Measurements from ENCODE around the gene BARX1.

BARX1 gene

DNA sequence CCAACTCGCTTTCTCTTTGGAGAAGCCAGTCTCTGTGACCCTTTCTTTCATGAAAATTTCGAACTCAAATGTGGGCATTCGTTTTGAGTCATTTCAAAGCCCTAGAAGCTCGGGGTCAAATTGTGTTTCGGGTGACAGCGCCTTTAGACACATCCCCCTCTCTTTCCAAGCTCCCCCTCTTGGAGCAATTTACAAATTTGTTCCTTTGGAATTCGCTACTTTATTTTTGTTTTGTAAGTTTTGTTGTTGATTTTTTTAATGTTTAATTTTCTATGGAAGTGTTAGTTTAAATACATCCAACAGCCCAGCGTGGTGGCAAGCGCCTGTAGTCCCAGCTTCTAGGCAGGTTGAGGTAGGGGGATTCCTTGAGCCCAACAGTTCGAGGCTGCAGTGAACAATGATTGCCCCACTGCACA is 4.6 kb upstream of the BARX1 start:
- no peaks in the 10 kb centered on the region for H3K9me2 ChIP-seq (ENCODE audit: low read depth, low read length)
- no peak overlapping the region for H2AFZ ChIP-seq (ENCODE audit: low read length)
- H3K9me3 ChIP-seq (ENCODE audit: low read length) = no peaks in the 10 kb centered on the region
- no peaks in the 10 kb centered on the region for H4K20me1 ChIP-seq (ENCODE audit: insufficient read depth, low read length)
- no peaks in the 10 kb centered on the region for H3K36me3 ChIP-seq (ENCODE audit: insufficient read depth, low read length)
- no peak overlapping the region for H3K4me2 ChIP-seq (ENCODE audit: low read length)
- H3K4me3 ChIP-seq (ENCODE audit: low read depth, low read length, poor library complexity, severe bottlenecking) = no peak overlapping the region
- peaks cover 4% of the 10 kb centered on the region for H3K4me1 ChIP-seq (ENCODE audit: insufficient read depth, low read length, severe bottlenecking)
- no peak overlapping the region for H3K27ac ChIP-seq (ENCODE audit: low read depth, low read length, poor library complexity, severe bottlenecking)
- H3K79me2 ChIP-seq (ENCODE audit: insufficient read depth, low read length) = no peaks in the 10 kb centered on the region
- TF ChIP-seq, protein P1, sequence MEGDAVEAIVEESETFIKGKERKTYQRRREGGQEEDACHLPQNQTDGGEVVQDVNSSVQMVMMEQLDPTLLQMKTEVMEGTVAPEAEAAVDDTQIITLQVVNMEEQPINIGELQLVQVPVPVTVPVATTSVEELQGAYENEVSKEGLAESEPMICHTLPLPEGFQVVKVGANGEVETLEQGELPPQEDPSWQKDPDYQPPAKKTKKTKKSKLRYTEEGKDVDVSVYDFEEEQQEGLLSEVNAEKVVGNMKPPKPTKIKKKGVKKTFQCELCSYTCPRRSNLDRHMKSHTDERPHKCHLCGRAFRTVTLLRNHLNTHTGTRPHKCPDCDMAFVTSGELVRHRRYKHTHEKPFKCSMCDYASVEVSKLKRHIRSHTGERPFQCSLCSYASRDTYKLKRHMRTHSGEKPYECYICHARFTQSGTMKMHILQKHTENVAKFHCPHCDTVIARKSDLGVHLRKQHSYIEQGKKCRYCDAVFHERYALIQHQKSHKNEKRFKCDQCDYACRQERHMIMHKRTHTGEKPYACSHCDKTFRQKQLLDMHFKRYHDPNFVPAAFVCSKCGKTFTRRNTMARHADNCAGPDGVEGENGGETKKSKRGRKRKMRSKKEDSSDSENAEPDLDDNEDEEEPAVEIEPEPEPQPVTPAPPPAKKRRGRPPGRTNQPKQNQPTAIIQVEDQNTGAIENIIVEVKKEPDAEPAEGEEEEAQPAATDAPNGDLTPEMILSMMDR (IDR thresholded peaks at IDR 0.05; ENCODE audit: low read length) = no peak
- no peak for TF ChIP-seq EZH2 (IDR thresholded peaks at IDR 0.05; ENCODE audit: borderline replicate concordance, low read length)
- H3K9ac ChIP-seq (ENCODE audit: low read length) = no peak overlapping the region
- H3F3A ChIP-seq (ENCODE audit: insufficient read depth, low read length) = no peaks in the 10 kb centered on the region
- H3K27me3 ChIP-seq (ENCODE audit: insufficient read depth, low read length) = 0 out of 2 replicates have a peak, but pooled peaks cover 7% of the 10 kb centered on the region

DNA sequence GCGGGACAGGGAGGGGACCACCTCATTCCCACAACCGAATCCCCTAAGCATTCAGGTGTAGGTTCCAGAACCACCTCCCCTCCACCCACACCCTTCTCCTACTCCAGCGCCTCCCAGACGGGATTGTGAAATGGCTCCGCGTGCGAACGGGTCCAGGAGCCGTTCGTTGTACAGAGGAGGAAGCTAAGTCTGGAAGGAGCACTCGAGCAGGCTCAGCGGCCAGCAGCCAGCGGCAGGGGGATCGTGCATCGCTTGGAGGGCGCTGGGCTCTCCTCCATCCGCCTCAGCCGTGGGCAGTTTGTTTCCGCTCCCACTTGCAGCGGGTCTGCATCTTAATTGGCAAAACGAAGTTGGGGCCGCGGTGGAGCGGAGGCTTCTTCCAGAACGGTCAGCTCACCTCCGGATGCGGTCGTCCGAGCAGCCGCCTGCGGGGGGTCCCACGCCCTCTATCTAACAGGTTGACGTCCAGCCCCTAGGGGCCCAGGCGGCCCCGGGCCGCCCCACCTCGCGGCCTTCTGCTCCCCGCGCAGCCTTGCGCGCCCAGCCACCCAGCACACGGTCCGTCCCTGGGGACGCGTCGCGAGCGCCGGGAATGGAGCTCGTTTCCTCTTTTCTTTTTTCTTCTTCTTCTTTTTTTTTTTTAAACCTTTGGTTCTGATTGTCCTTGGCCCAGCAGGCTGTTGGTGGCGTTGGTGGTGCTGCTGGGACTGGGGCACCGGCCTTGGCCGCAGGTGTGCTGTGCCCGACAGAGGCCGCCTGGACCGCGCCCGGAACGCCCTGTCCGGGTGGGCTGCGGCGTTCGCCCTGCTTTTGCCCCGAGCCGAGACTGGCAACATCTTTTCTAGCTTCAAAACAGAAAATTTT is 3.9 kb upstream of the BARX1 start:
- H2AFZ ChIP-seq (ENCODE audit: low read length) = no peak overlapping the region
- no peak overlapping the region for H3K4me2 ChIP-seq (ENCODE audit: low read length)
- no peak overlapping the region for H3K4me3 ChIP-seq (ENCODE audit: low read depth, low read length, poor library complexity, severe bottlenecking)

DNA sequence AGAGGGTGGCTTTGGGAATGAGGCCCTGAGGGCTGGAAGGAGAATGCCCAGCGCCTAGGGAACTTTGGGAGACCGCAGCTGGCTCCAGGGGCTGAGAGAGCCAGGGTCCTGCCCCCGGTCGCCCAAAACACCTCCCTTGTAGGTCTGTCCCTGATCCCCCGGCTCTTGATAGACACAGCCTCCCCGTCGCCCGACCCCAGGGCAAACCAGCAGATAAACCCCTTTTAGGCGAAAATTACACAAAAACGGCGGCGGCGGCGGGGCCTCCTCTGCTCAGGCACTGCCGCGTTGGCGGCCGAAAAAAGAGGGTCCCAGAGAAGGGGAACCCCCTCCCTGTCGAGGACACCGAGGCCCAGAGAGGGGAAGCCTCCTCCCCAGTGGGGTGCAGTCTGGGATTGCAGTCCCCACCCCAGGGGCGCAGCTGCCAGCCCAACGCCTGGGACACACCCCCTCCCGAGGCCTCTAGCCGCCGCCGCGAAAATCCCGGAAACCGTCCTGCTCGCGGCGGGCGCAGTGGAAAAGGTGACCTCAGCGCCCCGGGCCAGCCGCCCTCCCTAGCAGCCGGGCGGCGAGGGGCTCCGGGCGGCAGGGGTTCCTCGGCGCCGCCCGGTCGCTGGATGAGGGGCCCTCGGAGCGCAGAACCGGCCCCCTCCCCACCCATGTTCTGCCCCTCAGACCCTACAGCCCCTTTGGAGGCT is 3.1 kb upstream of the BARX1 start:
- H4K20me1 ChIP-seq (ENCODE audit: insufficient read depth, low read length) = no peaks in the 10 kb centered on the region
- H3K9me2 ChIP-seq (ENCODE audit: low read depth, low read length) = no peaks in the 10 kb centered on the region
- 0 out of 2 replicates have a peak, but pooled peaks cover 7% of the 10 kb centered on the region for H3K27me3 ChIP-seq (ENCODE audit: insufficient read depth, low read length)
- TF ChIP-seq, protein P1 (IDR thresholded peaks at IDR 0.05; ENCODE audit: low read length) = no peak
- no peak for TF ChIP-seq EZH2 (IDR thresholded peaks at IDR 0.05; ENCODE audit: borderline replicate concordance, low read length)
- no peak overlapping the region for H3K4me2 ChIP-seq (ENCODE audit: low read length)
- no peak overlapping the region for H3K4me3 ChIP-seq (ENCODE audit: low read depth, low read length, poor library complexity, severe bottlenecking)
- H3K27ac ChIP-seq (ENCODE audit: low read depth, low read length, poor library complexity, severe bottlenecking) = no peak overlapping the region
- H3F3A ChIP-seq (ENCODE audit: insufficient read depth, low read length) = no peaks in the 10 kb centered on the region
- H3K9me3 ChIP-seq (ENCODE audit: low read length) = no peaks in the 10 kb centered on the region
- H3K79me2 ChIP-seq (ENCODE audit: insufficient read depth, low read length) = no peaks in the 10 kb centered on the region
- H3K36me3 ChIP-seq (ENCODE audit: insufficient read depth, low read length) = no peaks in the 10 kb centered on the region
- H3K4me1 ChIP-seq (ENCODE audit: insufficient read depth, low read length, severe bottlenecking) = peaks cover 4% of the 10 kb centered on the region
- H3K9ac ChIP-seq (ENCODE audit: low read length) = no peak overlapping the region
- no peak overlapping the region for H2AFZ ChIP-seq (ENCODE audit: low read length)

More for the DNA sequence above, 3.9 kb upstream of the BARX1 start:
- no peaks in the 10 kb centered on the region for H3F3A ChIP-seq (ENCODE audit: insufficient read depth, low read length)
- no peak for TF ChIP-seq EZH2 (IDR thresholded peaks at IDR 0.05; ENCODE audit: borderline replicate concordance, low read length)
- H3K36me3 ChIP-seq (ENCODE audit: insufficient read depth, low read length) = no peaks in the 10 kb centered on the region
- H4K20me1 ChIP-seq (ENCODE audit: insufficient read depth, low read length) = no peaks in the 10 kb centered on the region
- no peaks in the 10 kb centered on the region for H3K9me3 ChIP-seq (ENCODE audit: low read length)
- no peaks in the 10 kb centered on the region for H3K79me2 ChIP-seq (ENCODE audit: insufficient read depth, low read length)
- no peak overlapping the region for H3K9ac ChIP-seq (ENCODE audit: low read length)
- 0 out of 2 replicates have a peak, but pooled peaks cover 7% of the 10 kb centered on the region for H3K27me3 ChIP-seq (ENCODE audit: insufficient read depth, low read length)
- no peak overlapping the region for H3K27ac ChIP-seq (ENCODE audit: low read depth, low read length, poor library complexity, severe bottlenecking)
- H3K9me2 ChIP-seq (ENCODE audit: low read depth, low read length) = no peaks in the 10 kb centered on the region
- peaks cover 4% of the 10 kb centered on the region for H3K4me1 ChIP-seq (ENCODE audit: insufficient read depth, low read length, severe bottlenecking)
